Activated CD8-positive, alpha-beta T cell treated with anti-CD3 and anti-CD28 coated beads, Interleukin-2, amount 10 ng/mL, durations not matched to agents 7 days and 5 days (primary cell): Measurements from ENCODE around the gene FADD. TPM values are rescaled to one million over a fixed set of nuclear protein-coding genes. Genes with fewer than 3 reads are reported as not detected.
"Not testable (repeated sequence)": the region's sequence is repeated elsewhere in the genome, so short reads cannot be mapped to it uniquely, and the experiment has no call there.

ENCODE experiments used
- ATAC-seq: fragments of 150-1000 bp; cut with Tn5 transposase; one replicate; pipeline ENCODE4 v1.10.0; 2021; ENCODE audit warnings: moderate library complexity
- CTCF ChIA-PET: fragments of 350-600 bp; sonication (Branson Sonifier 250); formaldehyde crosslinking; loops from one replicate; lab custom pipeline; 2021; ENCODE audit warnings: antibody characterized with exemption; lab: Charles Lee
- POLR2A ChIA-PET: fragments of 350-600 bp; sonication (Branson Sonifier 250); formaldehyde crosslinking; loops from one replicate; lab custom pipeline; 2021; ENCODE audit warnings: antibody characterized with exemption; lab: Charles Lee
- DNase-seq: peaks from one replicate; pipeline ENCODE4 v3.0.0-alpha.2; 2020
- H3K27ac Mint-ChIP-seq: one replicate; pipeline ENCODE4 v1.8.0; 2021; ENCODE audit warnings: mild to moderate bottlenecking, mixed read lengths
- H3K27me3 Mint-ChIP-seq: one replicate; pipeline ENCODE4 v1.8.0; 2021; ENCODE audit warnings: low read depth, mixed read lengths
- H3K36me3 Mint-ChIP-seq: one replicate; pipeline ENCODE4 v1.8.0; 2021; ENCODE audit warnings: low read depth, mixed read lengths
- H3K4me1 Mint-ChIP-seq: one replicate; pipeline ENCODE4 v1.8.0; 2021; ENCODE audit warnings: low read depth, mixed read lengths
- H3K4me3 Mint-ChIP-seq: one replicate; pipeline ENCODE4 v1.8.0; 2021; ENCODE audit warnings: mild to moderate bottlenecking, mixed read lengths
- H3K9me3 Mint-ChIP-seq: one replicate; pipeline ENCODE4 v1.8.0; 2022; ENCODE audit warnings: mixed read lengths; ENCODE audit not compliant: insufficient read depth
- total RNA-seq, 2 experiments: library from RNA; stranded (reverse); gene quantifications; one replicate each; pipeline ENCODE4 v1.2.3, GENCODE V29; 2021

FADD gene
- total RNA-seq, 2 experiments from 2014 or later: 37.3 to 37.8 TPM

DNA sequence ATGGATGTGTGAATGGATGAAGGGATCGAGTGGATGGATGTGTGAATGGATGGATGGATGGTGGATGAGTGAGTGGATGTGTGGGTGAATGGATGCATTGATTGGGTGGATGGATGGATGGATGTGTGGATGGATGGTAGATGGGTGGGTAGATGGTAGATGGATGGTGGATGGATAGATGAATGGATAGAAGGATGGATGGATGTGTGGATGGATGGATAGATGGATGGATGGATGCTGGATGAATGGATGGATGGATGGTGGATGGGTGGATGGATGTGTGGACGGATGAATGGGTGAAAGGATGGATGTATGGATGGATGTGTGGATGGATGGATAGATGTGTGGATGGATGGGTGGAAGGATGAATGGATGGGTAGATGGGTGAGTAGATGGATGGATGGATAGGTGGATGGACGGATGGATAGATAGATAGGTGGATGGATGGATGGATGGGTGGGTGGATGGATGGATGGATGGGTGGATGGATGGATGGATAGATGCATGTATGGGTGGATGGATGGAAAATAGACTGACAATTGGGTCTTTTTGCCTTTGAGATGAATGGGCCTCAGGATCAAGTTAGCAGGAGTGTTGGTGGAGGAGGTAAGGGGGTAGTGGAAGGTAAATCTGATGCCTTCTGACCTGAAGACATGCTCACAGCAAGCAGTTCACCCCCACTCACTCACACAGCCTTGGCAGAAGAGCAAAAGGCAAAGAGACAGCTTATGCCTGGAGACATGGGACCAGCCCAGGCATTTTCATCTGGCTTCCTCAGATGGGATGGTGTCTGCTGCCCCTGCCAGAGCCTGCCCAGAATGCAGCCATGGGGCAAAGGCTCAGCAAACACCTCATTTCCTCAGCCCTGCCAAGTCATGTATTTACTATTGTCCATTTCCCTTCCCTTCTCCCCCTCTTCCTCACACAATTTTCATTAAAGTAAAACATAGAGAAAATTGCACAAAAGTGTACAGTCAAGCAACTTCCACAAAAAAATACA is 8.0 kb upstream of the FADD start:
- Mint-ChIP-seq H3K27ac (no peak overlapping the region), H3K9me3 (no peaks in the 10 kb centered on the region), H3K36me3 (no peaks in the 10 kb centered on the region), H3K4me1 (peaks cover 7% of the 10 kb centered on the region), H3K4me3 (no peak overlapping the region), H3K27me3 (peaks cover 12% of the 10 kb centered on the region)
- ATAC-seq (no peak), DNase-seq (no peak)
- CTCF ChIA-PET: interaction anchor here (0.7 to 1.5 kb wide), 4 partner anchors 9 to 286 kb away, joined by 3 to 6 read pairs (median 4); no protein-coding TSS in a partner anchor
- POLR2A ChIA-PET: no interaction called here

GRCh38 chr11:70200212-70200844 is 2.8 kb upstream of the FADD start:
- no peak overlapping the region for H3K4me3 Mint-ChIP-seq
- ChIA-PET CTCF (no interaction called here), POLR2A (no interaction called here)
- H3K27me3 Mint-ChIP-seq: peaks cover 13% of the 10 kb centered on the region
- peaks cover 28% of the 10 kb centered on the region for H3K4me1 Mint-ChIP-seq
- H3K36me3 Mint-ChIP-seq: peaks cover 16% of the 10 kb centered on the region
- ATAC-seq: no peak
- no peaks in the 10 kb centered on the region for H3K9me3 Mint-ChIP-seq
- no peak for DNase-seq
- no peak overlapping the region for H3K27ac Mint-ChIP-seq

DNA sequence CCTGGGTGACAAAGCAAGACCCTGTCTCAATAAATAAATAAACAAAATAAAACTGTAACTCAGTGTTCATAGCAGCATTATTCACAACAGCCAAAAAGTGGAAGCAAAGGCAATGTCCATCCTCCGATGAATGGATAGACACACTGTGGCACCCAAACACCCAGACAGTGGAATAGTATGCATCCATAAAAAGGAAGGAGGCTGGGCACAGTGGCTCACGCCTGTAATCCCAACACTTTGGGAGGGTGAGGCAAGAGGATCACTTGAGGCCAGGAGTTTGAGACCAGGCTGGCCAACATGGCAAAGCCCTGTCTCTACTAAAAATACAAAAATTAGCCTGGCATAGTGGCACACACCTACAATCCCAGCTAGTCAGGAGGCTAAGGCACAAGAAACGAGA is 2.0 kb upstream of the FADD start:
- Mint-ChIP-seq H3K4me1 (peaks cover 34% of the 10 kb centered on the region), H3K36me3 (peaks cover 24% of the 10 kb centered on the region), H3K27me3 (peaks cover 12% of the 10 kb centered on the region)
- ATAC-seq, POLR2A ChIA-PET, H3K4me3 Mint-ChIP-seq, H3K27ac Mint-ChIP-seq, CTCF ChIA-PET, DNase-seq, H3K9me3 Mint-ChIP-seq: not testable (repeated sequence)

DNA sequence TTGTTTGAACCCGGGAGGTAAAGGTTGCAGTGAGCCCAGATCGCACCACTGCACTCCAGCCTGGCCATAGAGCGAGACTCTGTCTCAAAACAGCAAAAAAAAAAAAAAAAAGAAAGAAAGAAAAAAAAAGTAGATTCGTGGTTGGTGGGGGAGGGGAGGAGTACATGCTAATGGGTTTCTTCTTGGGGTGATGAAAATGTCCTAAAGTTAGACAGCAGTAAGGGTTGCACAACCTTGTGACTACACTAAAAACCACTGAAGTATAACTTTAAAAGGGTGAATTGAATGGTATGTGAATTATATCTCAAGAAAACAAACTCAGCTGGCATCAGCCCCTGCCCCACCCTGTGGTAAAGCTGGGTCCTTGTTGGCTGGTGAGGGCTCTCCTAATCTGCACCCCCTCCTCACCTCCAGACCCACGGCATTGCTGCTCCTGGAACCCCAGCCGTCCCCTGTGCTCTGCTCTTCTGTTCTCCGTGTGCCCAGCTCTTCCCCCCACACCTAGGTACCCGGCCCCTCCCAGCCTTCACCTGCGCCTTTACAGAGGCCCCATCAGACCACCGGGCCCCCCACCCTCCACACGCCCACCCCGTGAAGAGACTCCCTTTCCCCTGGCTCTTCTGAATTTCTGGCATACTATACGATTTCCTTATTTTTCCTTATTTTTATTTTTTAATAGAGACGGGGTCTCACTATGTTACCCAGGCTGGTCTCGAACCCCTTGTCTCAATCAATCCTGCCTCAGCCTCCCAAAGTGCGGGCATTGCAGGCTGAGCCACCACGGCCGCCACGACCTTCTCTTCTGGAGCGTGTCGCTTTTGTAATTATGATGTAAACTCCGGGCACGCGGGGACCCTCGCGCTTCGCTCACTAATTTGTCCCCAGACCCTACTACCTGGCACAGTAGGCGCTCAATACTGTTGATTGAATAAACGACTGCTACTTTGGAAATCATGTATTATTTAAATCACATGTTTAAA is 924 bp upstream of the FADD start:
- H3K27me3 Mint-ChIP-seq: peaks cover 9% of the 10 kb centered on the region
- H3K4me3 Mint-ChIP-seq: peak overlapping the region; percentile 93
- peak overlapping the region; percentile 90 for H3K27ac Mint-ChIP-seq
- peaks cover 36% of the 10 kb centered on the region for H3K4me1 Mint-ChIP-seq
- ATAC-seq: no peak
- ChIA-PET CTCF (no interaction called here), POLR2A (interaction anchor here (1.4 kb wide), 1 partner anchor 27 kb away, joined by 7 read pairs; no protein-coding TSS in a partner anchor)
- no peaks in the 10 kb centered on the region for H3K9me3 Mint-ChIP-seq
- DNase-seq: no peak
- peaks cover 35% of the 10 kb centered on the region for H3K36me3 Mint-ChIP-seq

- H3K27me3 Mint-ChIP-seq: peaks cover 7% of the 10 kb centered on the region
- H3K27ac Mint-ChIP-seq: peak overlapping the region; percentile 96
- H3K9me3 Mint-ChIP-seq: no peaks in the 10 kb centered on the region
- CTCF ChIA-PET: interaction anchor here (0.6 to 1.8 kb wide), 4 partner anchors 8 to 285 kb away, joined by 3 to 5 read pairs (median 4); no protein-coding TSS in a partner anchor
- ATAC-seq: peak; percentile 63
- peak; percentile 93 for DNase-seq
- peak overlapping the region; percentile 93 for H3K4me3 Mint-ChIP-seq
- POLR2A ChIA-PET: interaction anchor here (0.9 to 1.6 kb wide), 6 partner anchors 8 to 529 kb away, joined by 3 to 7 read pairs (median 4); partner anchors contain the start of gene LTO1
- H3K4me1 Mint-ChIP-seq: peaks cover 42% of the 10 kb centered on the region
- H3K36me3 Mint-ChIP-seq: peaks cover 42% of the 10 kb centered on the region
These were observed 812 bp downstream of the FADD start for GRCh38 chr11:70203751-70204465.

GRCh38 chr11:70204466-70204799 is 1.3 kb downstream of the FADD start:
- peaks cover 47% of the 10 kb centered on the region for H3K4me1 Mint-ChIP-seq
- peak overlapping the region; percentile 93 for H3K4me3 Mint-ChIP-seq
- DNase-seq (no peak), ATAC-seq (peak; percentile 7)
- CTCF ChIA-PET: interaction anchor here (0.6 to 1.8 kb wide), 3 partner anchors 8 to 286 kb away, joined by 3 to 5 read pairs (median 5); no protein-coding TSS in a partner anchor
- peaks cover 5% of the 10 kb centered on the region for H3K27me3 Mint-ChIP-seq
- peak overlapping the region; percentile 96 for H3K27ac Mint-ChIP-seq
- POLR2A ChIA-PET: interaction anchor here (0.9 to 1.6 kb wide), 4 partner anchors 8 to 530 kb away, joined by 3 to 7 read pairs (median 4); partner anchors contain the start of gene LTO1
- H3K9me3 Mint-ChIP-seq: no peaks in the 10 kb centered on the region
- peaks cover 48% of the 10 kb centered on the region for H3K36me3 Mint-ChIP-seq

- no peak for DNase-seq
- H3K27ac Mint-ChIP-seq: peak overlapping the region; percentile 96
- peaks cover 50% of the 10 kb centered on the region for H3K4me1 Mint-ChIP-seq
- POLR2A ChIA-PET: interaction anchor here (0.9 kb wide), 1 partner anchor 184 kb away, joined by 3 read pairs; no protein-coding TSS in a partner anchor
- no peaks in the 10 kb centered on the region for H3K9me3 Mint-ChIP-seq
- CTCF ChIA-PET: interaction anchor here (1.2 kb wide), 1 partner anchor 9 kb away, joined by 5 read pairs; no protein-coding TSS in a partner anchor
- ATAC-seq: no peak
- H3K4me3 Mint-ChIP-seq: peak overlapping the region; percentile 93
- H3K27me3 Mint-ChIP-seq: no peaks in the 10 kb centered on the region
- H3K36me3 Mint-ChIP-seq: peaks cover 52% of the 10 kb centered on the region
These were observed 2.1 kb downstream of the FADD start for GRCh38 chr11:70205049-70205725.

- H3K36me3 Mint-ChIP-seq: peaks cover 53% of the 10 kb centered on the region
- peak overlapping the region; percentile 93 for H3K4me3 Mint-ChIP-seq
- no peaks in the 10 kb centered on the region for H3K9me3 Mint-ChIP-seq
- H3K27ac Mint-ChIP-seq: peak overlapping the region; percentile 96
- DNase-seq: peak; percentile 40
- ChIA-PET POLR2A (no interaction called here), CTCF (no interaction called here)
- H3K27me3 Mint-ChIP-seq: no peaks in the 10 kb centered on the region
- ATAC-seq: no peak
- H3K4me1 Mint-ChIP-seq: peaks cover 50% of the 10 kb centered on the region
These were observed 2.7 kb downstream of the FADD start for GRCh38 chr11:70205766-70206165.

- no peak for ATAC-seq
- no peak for DNase-seq
- Mint-ChIP-seq H3K27ac (peak overlapping the region; percentile 96), H3K36me3 (peaks cover 53% of the 10 kb centered on the region), H3K27me3 (no peaks in the 10 kb centered on the region), H3K9me3 (no peaks in the 10 kb centered on the region), H3K4me1 (peaks cover 50% of the 10 kb centered on the region), H3K4me3 (no peak overlapping the region)
- CTCF ChIA-PET: interaction anchor here (1.6 kb wide), 1 partner anchor 8 kb away, joined by 4 read pairs; no protein-coding TSS in a partner anchor
- POLR2A ChIA-PET: no interaction called here
These were observed 3.3 kb downstream of the FADD start for GRCh38 chr11:70206226-70206981.
